GM23338 (cell line): ENCODE data around the gene G6PD. TPM values are rescaled to one million over a fixed set of nuclear protein-coding genes. Genes with fewer than 3 reads are reported as not detected.
"Not testable (repeated sequence)": the region's sequence is repeated elsewhere in the genome, so short reads cannot be mapped to it uniquely, and the experiment has no call there.

Experiments used
- ATAC-seq: fragments of 200-7000 bp; cut with Tn5 transposase; 3 replicates; pipeline ENCODE4 v1.9.1; 2020
- DNase-seq: peaks from one replicate; pipeline ENCODE4 v3.0.0-alpha.2; 2015; ENCODE audit warnings: low spot score
- H2AFZ ChIP-seq: fragments of 200-600 bp; sonication (generic); 2 replicates; pipeline ENCODE4 v1.8.0; 2016; ENCODE audit warnings: antibody characterized with exemption, mild to moderate bottlenecking, moderate library complexity
- H3F3A ChIP-seq: fragments of 200-600 bp; sonication (generic); replicated peaks from 2 replicates; pipeline ENCODE4 v1.8.0; 2017; ENCODE audit warnings: antibody characterized with exemption, mixed run types, low read depth
- H3K27ac ChIP-seq: fragments of 200-600 bp; sonication (generic); 2 replicates; pipeline ENCODE4 v1.6.1; 2016; ENCODE audit warnings: low read depth
- H3K27me3 ChIP-seq: fragments of 200-600 bp; sonication (generic); 2 replicates; pipeline ENCODE4 v1.8.0; 2016; ENCODE audit warnings: mild to moderate bottlenecking, mixed run types, moderate library complexity; ENCODE audit not compliant: insufficient read depth
- H3K36me3 ChIP-seq: fragments of 200-600 bp; sonication (generic); 2 replicates; pipeline ENCODE4 v1.8.0; 2016; ENCODE audit warnings: mild to moderate bottlenecking; ENCODE audit not compliant: insufficient read depth
- H3K4me1 ChIP-seq: fragments of 200-600 bp; sonication (generic); 2 replicates; pipeline ENCODE4 v1.8.0; 2016; ENCODE audit warnings: mild to moderate bottlenecking, moderate library complexity; ENCODE audit not compliant: insufficient read depth
- H3K4me2 ChIP-seq: fragments of 200-600 bp; sonication (generic); 2 replicates; pipeline ENCODE4 v1.7.1; 2017; ENCODE audit warnings: mixed run types
- H3K4me3 ChIP-seq: fragments of 200-600 bp; sonication (generic); 2 replicates; pipeline ENCODE4 v1.6.1; 2016; ENCODE audit warnings: mixed run types
- H3K79me2 ChIP-seq: fragments of 200-600 bp; sonication (generic); replicated peaks from 2 replicates; pipeline ENCODE4 v1.8.0; 2017; ENCODE audit warnings: mild to moderate bottlenecking; ENCODE audit not compliant: insufficient read depth
- H3K9me2 ChIP-seq: fragments of 200-600 bp; sonication (generic); 2 replicates; pipeline ENCODE4 v1.8.0; 2017; ENCODE audit not compliant: insufficient read depth
- H4K20me1 ChIP-seq: fragments of 200-600 bp; sonication (generic); replicated peaks from 2 replicates; pipeline ENCODE4 v1.8.0; 2017; ENCODE audit warnings: mild to moderate bottlenecking; ENCODE audit not compliant: insufficient read depth
- H3K27ac Mint-ChIP-seq: 2 replicates; pipeline ENCODE4 v1.8.0; 2020; ENCODE audit warnings: inconsistent platforms, mild to moderate bottlenecking, moderate library complexity, mixed read lengths
- H3K27me3 Mint-ChIP-seq: 3 replicates; pipeline ENCODE4 v1.8.0; 2022; ENCODE audit warnings: low read depth, mild to moderate bottlenecking, moderate library complexity, mixed read lengths, inconsistent platforms; ENCODE audit not compliant: insufficient read depth, poor library complexity
- H3K36me3 Mint-ChIP-seq: 3 replicates; pipeline ENCODE4 v1.8.0; 2021; ENCODE audit warnings: low read depth, mild to moderate bottlenecking, inconsistent platforms, moderate library complexity, mixed read lengths
- H3K4me1 Mint-ChIP-seq: 3 replicates; pipeline ENCODE4 v1.8.0; 2020; ENCODE audit warnings: mild to moderate bottlenecking, inconsistent platforms, mixed read lengths
- H3K4me3 Mint-ChIP-seq: 3 replicates; pipeline ENCODE4 v1.8.0; 2021; ENCODE audit warnings: moderate library complexity, mild to moderate bottlenecking, inconsistent platforms, mixed read lengths
- H3K9me3 Mint-ChIP-seq: 3 replicates; pipeline ENCODE4 v1.8.0; 2020; ENCODE audit warnings: moderate library complexity, mild to moderate bottlenecking, inconsistent platforms, mixed read lengths
- polyA plus RNA-seq: library from polyadenylated mRNA; unstranded; fragments of >200 nt; fragmentation: Nextera tagmentation; extraction: Ambion mirVana; gene quantifications from 2 replicates; pipeline ENCODE4 v1.2.1, GENCODE V29; 2016
- total RNA-seq: library from RNA; depleted of rRNA; stranded (reverse); fragments of >200 nt; shearing (Covaris generic); gene quantifications from 2 replicates; pipeline ENCODE4 v1.2.3, GENCODE V29; 2014

Gene G6PD
- total and polyA plus RNA-seq, 2 experiments from 2014 or later = 14.4 to 66.7 TPM

DNA sequence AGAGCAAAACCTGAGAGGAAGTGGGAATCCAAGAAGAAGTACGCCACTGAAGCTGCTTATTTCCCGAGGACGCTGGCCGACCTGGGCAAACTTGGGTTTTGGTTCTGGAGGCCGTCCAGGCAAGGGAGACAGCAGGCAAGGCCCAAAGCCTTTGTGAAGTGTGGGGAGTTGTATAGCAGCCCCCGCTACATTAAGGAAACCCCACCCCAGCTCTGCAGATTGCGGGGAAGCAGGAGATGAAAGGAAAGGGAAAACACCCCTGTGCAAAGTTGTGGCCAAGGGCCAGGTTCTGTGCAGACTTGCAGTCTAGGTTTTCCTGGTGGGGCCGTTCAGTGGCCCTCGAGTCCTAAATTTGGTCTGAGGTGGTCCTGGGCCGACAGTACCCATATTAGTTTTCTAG is 26.4 kb upstream of the G6PD start:
- H3K9me3 Mint-ChIP-seq, H3K27ac Mint-ChIP-seq, H3K27ac ChIP-seq, H3K27me3 ChIP-seq, H3K36me3 ChIP-seq, ATAC-seq, H3K79me2 ChIP-seq, H3K4me1 ChIP-seq, H3K4me2 ChIP-seq, H3K4me1 Mint-ChIP-seq, H3K36me3 Mint-ChIP-seq, H2AFZ ChIP-seq, DNase-seq, H3K4me3 Mint-ChIP-seq, H3K9me2 ChIP-seq, H4K20me1 ChIP-seq, H3F3A ChIP-seq, H3K27me3 Mint-ChIP-seq, H3K4me3 ChIP-seq: not testable (repeated sequence)

DNA sequence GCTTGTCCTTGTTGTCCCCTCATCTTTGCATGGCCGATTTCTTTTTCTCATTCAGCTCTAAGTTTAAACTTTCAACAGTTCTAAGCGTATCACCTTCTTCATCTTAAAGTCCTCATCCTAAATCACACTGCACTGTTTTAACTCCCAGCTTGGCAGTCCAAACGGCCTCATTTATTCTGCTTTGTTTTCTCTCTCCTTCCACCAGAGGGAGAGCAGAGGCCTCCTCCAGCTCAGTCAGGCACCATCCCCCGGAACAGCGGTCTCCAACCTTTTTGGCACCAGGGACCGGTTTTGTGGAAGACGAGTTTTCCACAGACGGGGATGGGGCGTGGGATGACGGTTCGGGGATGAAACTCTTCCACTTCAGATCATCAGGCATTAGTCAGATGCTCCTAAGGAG is 23.7 kb upstream of the G6PD start:
- DNase-seq, H3F3A ChIP-seq, H3K4me1 Mint-ChIP-seq, H3K27ac Mint-ChIP-seq, H3K27me3 Mint-ChIP-seq, H3K9me3 Mint-ChIP-seq, H3K4me2 ChIP-seq, H3K4me1 ChIP-seq, H3K79me2 ChIP-seq, H3K36me3 ChIP-seq, H3K4me3 Mint-ChIP-seq, H3K4me3 ChIP-seq, H3K36me3 Mint-ChIP-seq, H3K27ac ChIP-seq, H4K20me1 ChIP-seq, H3K9me2 ChIP-seq, H3K27me3 ChIP-seq, H2AFZ ChIP-seq: not testable (repeated sequence)
- ATAC-seq = peak; percentile 74

- H3K4me3 ChIP-seq, H3K27me3 ChIP-seq, H3K4me2 ChIP-seq, H3K9me3 Mint-ChIP-seq, H4K20me1 ChIP-seq, H2AFZ ChIP-seq, H3K4me3 Mint-ChIP-seq, H3K9me2 ChIP-seq, H3K27ac ChIP-seq, DNase-seq, H3K27ac Mint-ChIP-seq, H3K4me1 ChIP-seq, H3K79me2 ChIP-seq, H3K4me1 Mint-ChIP-seq, H3K36me3 Mint-ChIP-seq, H3F3A ChIP-seq, ATAC-seq, H3K27me3 Mint-ChIP-seq, H3K36me3 ChIP-seq: not testable (repeated sequence)
Measured at GRCh38 chrX:154562295-154562694, 15.6 kb upstream of the G6PD start.

DNA sequence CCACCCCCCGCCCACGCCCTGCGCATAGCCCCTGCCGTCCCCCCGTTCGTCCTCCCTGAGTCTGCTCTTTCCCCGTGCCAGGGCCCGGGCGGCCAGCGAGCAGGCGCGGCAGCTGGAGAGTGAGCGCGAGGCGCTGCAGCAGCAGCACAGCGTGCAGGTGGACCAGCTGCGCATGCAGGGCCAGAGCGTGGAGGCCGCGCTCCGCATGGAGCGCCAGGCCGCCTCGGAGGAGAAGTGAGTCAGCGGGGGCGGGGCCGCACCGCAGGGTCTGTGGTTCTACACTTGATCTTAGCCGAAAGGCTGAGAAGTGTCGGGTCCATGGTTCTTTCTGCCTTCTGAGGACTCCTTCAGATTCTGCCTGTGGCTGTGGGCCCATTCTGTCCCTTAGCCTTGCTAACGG is 13.7 kb upstream of the G6PD start:
- not testable (repeated sequence) for H3K27me3 ChIP-seq, H3K4me1 ChIP-seq, H3K4me1 Mint-ChIP-seq, H4K20me1 ChIP-seq, H3K27me3 Mint-ChIP-seq, H3F3A ChIP-seq, DNase-seq, H3K36me3 ChIP-seq, H3K4me3 Mint-ChIP-seq, H3K4me3 ChIP-seq, H3K9me2 ChIP-seq, H3K27ac Mint-ChIP-seq, H3K4me2 ChIP-seq, H3K27ac ChIP-seq, H3K79me2 ChIP-seq, H3K9me3 Mint-ChIP-seq, H3K36me3 Mint-ChIP-seq, H2AFZ ChIP-seq
- peak; percentile 27 for ATAC-seq

- not testable (repeated sequence) for H3K27ac ChIP-seq, H3K4me3 Mint-ChIP-seq, ATAC-seq, H3K9me2 ChIP-seq, H3K36me3 ChIP-seq, H3K4me1 ChIP-seq, H2AFZ ChIP-seq, DNase-seq, H3F3A ChIP-seq, H4K20me1 ChIP-seq, H3K27ac Mint-ChIP-seq, H3K4me3 ChIP-seq, H3K27me3 ChIP-seq, H3K79me2 ChIP-seq, H3K36me3 Mint-ChIP-seq, H3K9me3 Mint-ChIP-seq, H3K4me1 Mint-ChIP-seq, H3K4me2 ChIP-seq, H3K27me3 Mint-ChIP-seq
Measured at GRCh38 chrX:154558896-154559295, 12.2 kb upstream of the G6PD start.

GRCh38 chrX:154558060-154558690 is 11.5 kb upstream of the G6PD start:
- H3K27ac ChIP-seq, H3K4me3 ChIP-seq, H3K27me3 ChIP-seq, H3K4me2 ChIP-seq, H2AFZ ChIP-seq, H3K4me1 ChIP-seq, H3K9me2 ChIP-seq, H3F3A ChIP-seq, H3K79me2 ChIP-seq, H3K27ac Mint-ChIP-seq, H4K20me1 ChIP-seq, H3K27me3 Mint-ChIP-seq, H3K4me1 Mint-ChIP-seq, ATAC-seq, DNase-seq, H3K4me3 Mint-ChIP-seq, H3K36me3 ChIP-seq, H3K9me3 Mint-ChIP-seq, H3K36me3 Mint-ChIP-seq: not testable (repeated sequence)
